Common myeloid progenitor, CD34-positive (primary cell): Measurements from ENCODE around the gene OR4D9.

Source experiments
- CTCF ChIA-PET: fragments of 350-600 bp; sonication (Branson Sonifier 250); formaldehyde crosslinking; loops from one replicate; lab custom pipeline; 2021; ENCODE audit warnings: antibody characterized with exemption; lab: Charles Lee
- POLR2A ChIA-PET: fragments of 350-600 bp; sonication (Branson Sonifier 250); formaldehyde crosslinking; loops from one replicate; lab custom pipeline; 2021; ENCODE audit warnings: antibody characterized with exemption; lab: Charles Lee
- DNase-seq, 3 donors: peaks; one replicate each; pipeline versions ENCODE4 v3.0.0 to v3.0.0-alpha.2; 2013
- H3K27ac ChIP-seq, 2 experiments: 1 replicate in 1 of 2; 2 replicates in 1 of 2; pipeline ENCODE4 v1.7.0; 2013; ENCODE audit warnings: inconsistent platforms in 2 of 2, low read length in 2 of 2, mild to moderate bottlenecking in 2 of 2, low read depth in 1 of 2, moderate library complexity in 1 of 2; ENCODE audit not compliant: severe bottlenecking in 2 of 2, insufficient read depth in 1 of 2, poor library complexity in 1 of 2
- H3K27me3 ChIP-seq, 5 experiments: replicated peaks in 2 of 5; 1 replicate in 3 of 5; 2 replicates in 2 of 5; pipeline versions ENCODE4 v1.6.1 to v1.7.0; 2013; ENCODE audit warnings: low read length in 4 of 5, mild to moderate bottlenecking in 2 of 5, moderate library complexity in 2 of 5, inconsistent platforms in 1 of 5; ENCODE audit not compliant: insufficient read depth in 5 of 5, control insufficient read depth in 4 of 5
- H3K36me3 ChIP-seq, 4 experiments: 1 replicate in 2 of 4; 2 replicates in 2 of 4; pipeline versions ENCODE4 v1.6.1 to v1.7.0; 2013; ENCODE audit warnings: low read length in 3 of 4, control low read depth in 1 of 4, mild to moderate bottlenecking in 1 of 4; ENCODE audit not compliant: control insufficient read depth in 4 of 4, insufficient read depth in 4 of 4
- H3K4me1 ChIP-seq, 4 experiments: 1 replicate in 3 of 4; 2 replicates in 1 of 4; pipeline versions ENCODE4 v1.6.1 to v1.7.1; 2013; ENCODE audit warnings: low read length in 3 of 4, mild to moderate bottlenecking in 3 of 4, control low read depth in 1 of 4, inconsistent platforms in 1 of 4, moderate library complexity in 1 of 4; ENCODE audit not compliant: control insufficient read depth in 4 of 4, insufficient read depth in 4 of 4; ENCODE audit errors: control extremely low read depth in 1 of 4
- H3K4me3 ChIP-seq, 7 experiments: 1 replicate in 4 of 7; 2 replicates in 3 of 7; pipeline versions ENCODE4 v1.5.1 to v1.7.0; 2013; ENCODE audit warnings: mild to moderate bottlenecking in 7 of 7, low read length in 6 of 7, moderate library complexity in 6 of 7, inconsistent platforms in 2 of 7, low read depth in 2 of 7, control low read depth in 1 of 7; ENCODE audit not compliant: insufficient read depth in 4 of 7, control insufficient read depth in 1 of 7; ENCODE audit errors: extremely low read depth in 1 of 7
- H3K9me3 ChIP-seq, 5 experiments: 1 replicate in 4 of 5; 2 replicates in 1 of 5; pipeline versions ENCODE4 v1.6.1 to v1.7.1; 2013; ENCODE audit warnings: low read length in 4 of 5, mild to moderate bottlenecking in 2 of 5, inconsistent platforms in 1 of 5, low read depth in 1 of 5, moderate library complexity in 1 of 5; ENCODE audit not compliant: control insufficient read depth in 4 of 5, insufficient read depth in 2 of 5; ENCODE audit errors: control extremely low read depth in 1 of 5
- WGBS: methylation state at CpG from one replicate; pipeline ENCODE4 v1.1.5; 2013; ENCODE audit not compliant: insufficient coverage; 5-methylcytosine and 5-hydroxymethylcytosine counted together

Gene OR4D9

GRCh38 chr11:59560702-59561473, 49.5 kb downstream of the OR4D9 start:
- DNase-seq, result peak; percentile 80 to 87 (median 86)
- 2% methylated on average over 28 of the region's 40 CpGs for WGBS
- H3K4me1 ChIP-seq, result peaks cover 2 to 19% (median 12%) of the 10 kb centered on the region in 4 experiments
- H3K4me3 ChIP-seq, result peak overlapping the region; percentile 80 to 100 (median 97)
- no peaks in the 10 kb centered on the region for H3K9me3 ChIP-seq
- peak overlapping the region in 1 of 2 experiments; percentile 62 for H3K27ac ChIP-seq
- ChIA-PET CTCF (interaction anchor here (1.0 to 1.8 kb wide), 3 partner anchors 9 to 23 kb away, joined by 3 to 7 read pairs (median 4); no protein-coding TSS in a partner anchor), POLR2A (no interaction called here)
- no peaks in the 10 kb centered on the region for H3K36me3 ChIP-seq
- peaks cover 0 to 3% (median 0%) of the 10 kb centered on the region in 5 experiments for H3K27me3 ChIP-seq

GRCh38 chr11:59562292-59562691, 51.0 kb downstream of the OR4D9 start:
- H3K4me1 ChIP-seq, result peaks cover 0 to 18% (median 7%) of the 10 kb centered on the region in 4 experiments
- ChIA-PET CTCF (interaction anchor here (1.5 kb wide), 1 partner anchor 25 kb away, joined by 7 read pairs; no protein-coding TSS in a partner anchor), POLR2A (interaction anchor here (1.1 kb wide), 1 partner anchor 11 kb away, joined by 3 read pairs; no protein-coding TSS in a partner anchor)
- 89% methylated on average over 3 of the region's 3 CpGs for WGBS
- no peaks in the 10 kb centered on the region for H3K9me3 ChIP-seq
- H3K4me3 ChIP-seq, result no peak overlapping the region
- H3K27me3 ChIP-seq, result no peaks in the 10 kb centered on the region
- no peak overlapping the region for H3K27ac ChIP-seq
- no peak for DNase-seq
- H3K36me3 ChIP-seq, result no peaks in the 10 kb centered on the region
